Astrocyte (in vitro differentiated cells and primary cell): Measurements from ENCODE around the gene ATG7.

ENCODE experiments used
- EZH2 ChIP-seq: IDR thresholded peaks from 2 replicates; pipeline ENCODE4 v1.6.1; 2012; ENCODE audit warnings: mild to moderate bottlenecking, low read length, inconsistent platforms; ENCODE audit not compliant: insufficient read depth
- TF ChIP-seq, protein P1 (sequence below): IDR thresholded peaks from 2 replicates; pipeline ENCODE4 v1.5.1; 2011; ENCODE audit warnings: low read depth, mild to moderate bottlenecking, inconsistent platforms, low read length, moderate library complexity; ENCODE audit not compliant: insufficient read depth

DNA sequence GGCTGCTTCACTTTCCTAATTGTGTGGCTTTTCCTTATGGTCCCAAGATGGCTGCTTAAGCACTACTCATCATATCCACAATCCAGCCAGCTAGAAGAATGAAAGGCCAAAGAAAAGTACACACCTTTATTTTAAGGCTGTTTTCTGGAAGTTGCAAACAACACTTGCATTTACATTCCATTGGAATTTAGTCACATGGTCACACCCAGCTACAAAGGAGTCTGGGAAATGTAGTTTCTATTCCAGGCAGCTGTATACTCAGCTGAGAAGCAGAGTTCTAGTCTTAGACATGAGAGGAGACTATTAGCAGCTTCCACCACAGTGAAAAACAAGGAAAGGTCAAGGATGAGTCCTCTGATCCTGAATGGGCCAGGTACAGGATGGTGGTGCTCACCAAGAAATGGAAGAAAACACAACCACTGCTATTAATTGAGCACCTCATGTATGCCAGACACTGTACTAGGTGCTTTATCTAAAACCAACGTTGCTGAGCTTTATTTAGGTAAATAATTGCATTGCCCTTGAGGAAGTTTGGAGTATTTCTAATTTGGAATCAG is 28.0 kb upstream of the ATG7 start:
- TF ChIP-seq, protein P1, sequence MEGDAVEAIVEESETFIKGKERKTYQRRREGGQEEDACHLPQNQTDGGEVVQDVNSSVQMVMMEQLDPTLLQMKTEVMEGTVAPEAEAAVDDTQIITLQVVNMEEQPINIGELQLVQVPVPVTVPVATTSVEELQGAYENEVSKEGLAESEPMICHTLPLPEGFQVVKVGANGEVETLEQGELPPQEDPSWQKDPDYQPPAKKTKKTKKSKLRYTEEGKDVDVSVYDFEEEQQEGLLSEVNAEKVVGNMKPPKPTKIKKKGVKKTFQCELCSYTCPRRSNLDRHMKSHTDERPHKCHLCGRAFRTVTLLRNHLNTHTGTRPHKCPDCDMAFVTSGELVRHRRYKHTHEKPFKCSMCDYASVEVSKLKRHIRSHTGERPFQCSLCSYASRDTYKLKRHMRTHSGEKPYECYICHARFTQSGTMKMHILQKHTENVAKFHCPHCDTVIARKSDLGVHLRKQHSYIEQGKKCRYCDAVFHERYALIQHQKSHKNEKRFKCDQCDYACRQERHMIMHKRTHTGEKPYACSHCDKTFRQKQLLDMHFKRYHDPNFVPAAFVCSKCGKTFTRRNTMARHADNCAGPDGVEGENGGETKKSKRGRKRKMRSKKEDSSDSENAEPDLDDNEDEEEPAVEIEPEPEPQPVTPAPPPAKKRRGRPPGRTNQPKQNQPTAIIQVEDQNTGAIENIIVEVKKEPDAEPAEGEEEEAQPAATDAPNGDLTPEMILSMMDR: no peak
- no peak for TF ChIP-seq EZH2
